HG03064 (cell line): Measurements from ENCODE around the gene TIGD4.

Experiments used
- ATAC-seq: cut with Tn5 transposase; IDR thresholded peaks from one replicate; pipeline ENCODE4 v1.9.1; 2021; ENCODE audit warnings: low read depth; ENCODE audit not compliant: unreplicated experiment

The TIGD4 gene

DNA sequence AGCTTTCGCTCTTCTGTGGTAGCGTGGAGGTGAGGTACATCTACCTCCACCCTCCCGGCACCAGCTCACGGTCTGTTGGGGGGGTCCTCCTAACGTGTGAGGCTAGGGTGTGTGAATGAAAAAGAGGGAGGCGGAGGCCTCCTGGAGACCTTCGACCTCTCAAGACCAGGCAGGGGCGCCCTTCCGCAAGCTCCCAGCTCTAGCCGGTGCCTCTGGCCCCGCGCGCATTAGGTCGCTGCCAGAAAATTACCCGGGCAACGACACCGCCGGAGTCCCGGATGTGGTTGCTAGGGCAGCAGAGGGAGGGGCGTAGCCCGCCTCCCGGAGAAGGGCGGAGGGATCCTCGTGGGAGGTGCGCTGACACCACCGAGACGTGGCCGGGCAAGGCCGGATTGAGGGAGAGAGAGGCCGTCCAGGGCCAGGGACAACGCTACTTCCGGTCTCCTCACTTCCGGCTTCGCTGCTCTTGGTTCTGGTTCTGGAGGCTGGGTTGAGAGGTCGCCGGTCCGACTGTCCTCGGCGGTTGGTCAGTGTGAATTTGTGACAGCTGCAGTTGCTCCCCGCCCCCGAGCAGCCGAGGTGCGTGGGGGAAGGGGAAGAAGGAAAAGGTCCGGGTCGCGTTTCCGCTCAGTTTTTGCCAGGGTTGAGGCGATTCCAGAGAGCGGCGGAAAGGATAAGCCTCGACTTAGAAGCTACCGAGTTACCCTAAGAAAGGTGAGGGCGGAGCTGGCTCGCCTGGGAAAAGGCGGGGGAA is at the start of gene TIGD4, which contains the start of gene ARFIP1:
TIGD4 (minus strand) TSS at position 218 of the 754 bp plus-strand sequence. CDS start 8,726 bp downstream, outside the sequence.
ARFIP1 (plus strand) TSS at position 442 of the 754 bp plus-strand sequence. CDS start 49,680 bp downstream, outside the sequence.
- peak; percentile 88 for ATAC-seq

DNA sequence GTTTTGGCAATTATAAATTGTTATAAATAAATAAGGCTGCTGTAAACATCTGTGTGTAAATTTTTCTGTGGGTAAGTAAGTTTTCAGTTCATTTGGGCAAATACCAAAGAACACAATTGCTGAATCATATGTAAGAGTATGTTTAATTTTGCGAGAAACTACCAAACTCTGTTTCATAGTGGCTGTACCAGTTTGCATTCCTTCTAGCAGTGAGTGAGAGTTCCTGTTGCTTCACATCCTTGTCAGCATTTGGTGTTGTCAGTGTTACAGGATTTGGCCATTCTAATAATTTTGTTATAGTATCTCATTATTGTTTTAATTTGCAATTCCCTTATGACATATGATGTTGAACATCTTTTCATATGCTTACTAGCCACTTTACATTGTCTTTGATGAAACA is 48.6 kb upstream of the TIGD4 start:
- no peak for ATAC-seq

DNA sequence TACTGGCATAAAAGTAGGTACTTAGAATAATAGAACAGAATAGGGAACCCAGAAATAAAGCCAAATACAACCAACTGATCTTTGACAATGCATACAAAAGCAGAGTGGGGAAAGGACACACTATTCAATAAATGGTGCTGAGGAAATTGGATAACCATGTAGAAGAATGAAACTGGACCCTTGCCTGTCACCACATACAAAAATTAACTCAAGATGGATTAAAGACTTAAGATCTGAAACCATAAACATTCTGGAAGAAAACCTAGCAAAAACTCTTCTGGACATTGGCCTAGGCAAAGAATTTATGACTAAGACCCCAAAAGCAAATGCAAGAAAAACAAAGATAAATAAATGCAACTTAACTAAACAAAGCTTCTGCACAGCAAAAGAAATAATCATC is 45.8 kb upstream of the TIGD4 start:
- ATAC-seq, result no peak

DNA sequence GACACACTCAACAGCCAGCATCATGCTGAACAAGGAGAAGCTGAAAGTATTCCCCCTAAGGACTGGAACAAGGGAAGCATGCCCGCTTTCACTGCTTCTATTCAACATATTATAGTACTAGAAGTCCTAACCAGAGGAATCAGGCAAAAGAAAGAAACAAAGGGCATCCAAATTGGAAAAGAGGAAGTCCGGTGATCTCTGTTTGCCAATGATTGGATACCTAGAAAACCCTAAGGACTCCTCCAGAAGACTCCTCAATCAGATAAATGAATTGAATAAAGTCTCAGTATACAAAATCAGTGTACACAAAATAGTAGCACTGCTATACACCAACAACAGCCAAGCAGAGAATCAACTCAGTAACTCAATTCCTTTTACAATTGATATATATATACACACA is 45.0 kb upstream of the TIGD4 start:
- no peak for ATAC-seq

DNA sequence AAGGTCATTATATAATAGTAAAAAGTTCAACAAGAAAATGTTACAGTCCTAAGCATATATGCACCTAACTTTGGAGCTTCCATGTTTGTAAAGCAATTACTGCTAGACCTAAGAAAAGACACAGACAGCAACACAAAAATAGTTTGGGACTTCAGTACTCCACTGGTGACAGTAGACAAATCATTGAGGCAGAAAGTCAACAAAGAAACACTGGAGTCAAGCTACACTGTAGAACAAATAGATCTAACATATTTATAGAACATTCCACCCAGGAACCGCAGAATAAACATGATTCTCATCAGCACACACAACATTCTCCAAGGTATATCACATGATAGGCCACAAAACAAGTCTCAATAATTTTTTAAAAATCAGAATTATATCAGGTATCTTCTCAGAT is 42.8 kb upstream of the TIGD4 start:
- ATAC-seq, result no peak

DNA sequence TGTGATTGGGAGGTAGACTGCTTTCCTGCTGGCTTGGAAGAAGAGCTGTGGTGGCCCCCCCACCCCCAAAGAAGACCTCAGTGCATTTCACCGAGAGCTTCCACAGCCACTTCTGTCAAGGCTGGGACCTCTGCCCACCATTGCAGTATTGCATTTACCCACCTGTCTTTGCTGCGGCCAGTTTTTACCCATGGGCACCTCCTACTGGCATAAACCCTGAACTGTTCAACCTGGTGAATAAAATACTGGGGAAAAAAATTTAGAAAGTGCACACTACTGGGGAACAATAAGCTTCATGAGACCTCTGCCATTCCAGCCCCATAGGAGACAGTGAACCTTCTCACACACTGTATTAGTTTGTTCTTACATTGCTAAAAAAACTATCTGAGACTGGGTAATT is 40.5 kb upstream of the TIGD4 start:
- ATAC-seq, result no peak

DNA sequence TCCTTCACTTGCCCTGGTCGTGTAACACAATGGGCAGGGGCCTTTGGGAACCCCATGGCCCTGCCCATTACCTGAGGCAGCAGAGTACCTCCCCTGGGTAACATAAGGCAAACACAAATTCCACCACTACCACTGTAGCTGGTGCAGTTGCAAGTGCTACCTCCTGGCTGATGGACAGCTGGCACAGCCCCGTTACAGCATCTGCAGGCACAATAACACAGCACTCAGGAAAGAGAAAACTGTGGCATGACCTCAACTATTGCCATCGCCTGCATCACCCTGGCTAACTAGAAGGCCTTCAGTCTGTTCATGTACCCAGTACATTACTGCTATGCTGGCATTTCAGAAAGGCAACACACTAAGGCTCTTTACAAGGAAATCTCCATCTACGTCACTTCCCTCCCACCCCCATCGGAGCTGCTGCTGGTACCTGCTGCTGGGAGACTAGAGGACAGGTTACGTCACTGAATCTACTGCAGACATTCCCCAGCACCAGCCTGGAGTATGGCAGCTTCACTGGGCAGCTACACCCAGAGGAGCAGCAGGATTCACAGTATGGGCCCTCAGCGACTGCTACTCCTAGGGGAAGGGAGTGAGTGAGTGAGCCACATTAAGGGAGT is 39.6 kb upstream of the TIGD4 start:
- no peak for ATAC-seq

DNA sequence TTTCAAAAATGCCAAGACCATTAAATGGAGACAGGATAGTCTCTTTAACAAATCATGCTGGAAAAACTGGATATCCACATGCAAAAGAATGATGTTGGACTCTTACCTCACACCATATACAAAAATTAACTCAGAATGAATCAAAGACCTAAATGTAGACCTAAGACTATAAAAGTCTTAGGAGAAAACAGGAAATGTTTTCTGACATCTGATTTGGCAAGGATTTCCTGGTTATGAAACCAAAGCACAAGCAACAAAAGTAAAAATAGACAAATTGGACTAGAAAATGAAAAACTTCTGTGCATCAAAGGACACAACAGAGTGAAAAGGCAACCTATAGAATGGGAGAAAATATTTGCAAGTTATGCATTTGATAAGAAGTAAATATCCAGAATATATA is 37.8 kb upstream of the TIGD4 start:
- ATAC-seq, result no peak

DNA sequence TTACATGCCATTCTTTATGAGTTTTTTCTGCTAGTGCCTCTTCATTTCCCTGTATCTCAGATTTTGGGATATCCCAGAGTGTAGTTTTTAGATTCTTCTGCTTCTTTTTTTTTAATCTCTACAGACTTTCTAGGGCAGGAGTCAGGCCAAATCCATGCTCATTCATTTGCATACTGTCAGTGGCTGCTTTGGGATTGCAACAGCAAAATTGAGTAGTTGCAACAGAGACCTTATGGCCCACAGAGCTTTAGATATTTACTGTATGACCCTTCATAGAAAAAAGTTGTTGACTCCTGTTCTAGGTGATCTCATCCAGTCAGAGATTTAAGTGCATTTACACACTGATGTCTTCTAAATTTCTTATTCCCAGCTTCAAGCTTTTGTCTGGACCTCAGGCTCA is 35.5 kb upstream of the TIGD4 start:
- no peak for ATAC-seq

DNA sequence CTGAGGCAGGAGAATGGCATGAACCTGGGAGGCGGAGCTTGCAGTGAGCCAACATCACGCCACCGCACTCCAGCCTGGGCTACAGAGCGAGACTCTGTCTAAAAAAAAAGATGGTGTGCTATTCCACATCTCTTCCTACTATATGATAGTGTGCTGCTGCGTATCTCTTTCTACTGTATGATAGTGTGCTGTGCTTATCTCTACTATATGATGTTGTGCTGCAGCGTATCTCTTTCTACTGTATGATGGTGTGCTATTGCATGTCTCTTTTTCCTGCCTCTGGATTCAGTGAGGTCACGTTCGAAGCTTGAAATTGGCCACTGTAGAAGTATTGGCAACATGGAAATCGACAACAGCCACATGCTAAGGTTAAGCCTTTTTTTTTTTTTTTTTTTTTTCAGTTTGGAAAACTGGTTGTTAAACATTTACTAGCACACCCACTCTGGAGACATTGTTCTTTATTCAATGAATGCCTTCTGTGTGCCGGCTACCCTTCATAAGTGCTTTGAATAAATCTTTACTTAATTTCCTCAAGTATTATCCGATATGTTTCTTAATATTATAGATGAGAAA is 31.3 kb upstream of the TIGD4 start:
- no peak for ATAC-seq

DNA sequence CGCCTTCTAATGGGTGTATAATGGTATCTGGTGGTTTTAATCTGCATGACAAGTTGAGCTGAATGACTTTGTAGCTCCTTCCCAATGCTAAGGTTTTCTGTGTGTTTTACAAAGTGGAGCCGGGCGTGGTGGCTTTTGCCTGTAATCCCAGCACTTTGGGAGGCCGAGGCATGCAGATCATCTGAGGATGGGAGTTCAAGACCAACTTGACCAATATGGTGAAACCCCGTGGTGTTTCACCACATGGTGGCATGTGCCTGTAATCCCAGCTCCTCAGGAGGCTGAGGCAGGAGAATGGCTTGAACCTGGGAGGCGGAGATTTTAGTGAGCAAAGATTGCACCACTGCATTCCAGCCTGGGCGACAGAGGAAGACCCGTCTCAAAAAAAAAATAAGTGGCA is 29.1 kb upstream of the TIGD4 start:
- ATAC-seq, result no peak

DNA sequence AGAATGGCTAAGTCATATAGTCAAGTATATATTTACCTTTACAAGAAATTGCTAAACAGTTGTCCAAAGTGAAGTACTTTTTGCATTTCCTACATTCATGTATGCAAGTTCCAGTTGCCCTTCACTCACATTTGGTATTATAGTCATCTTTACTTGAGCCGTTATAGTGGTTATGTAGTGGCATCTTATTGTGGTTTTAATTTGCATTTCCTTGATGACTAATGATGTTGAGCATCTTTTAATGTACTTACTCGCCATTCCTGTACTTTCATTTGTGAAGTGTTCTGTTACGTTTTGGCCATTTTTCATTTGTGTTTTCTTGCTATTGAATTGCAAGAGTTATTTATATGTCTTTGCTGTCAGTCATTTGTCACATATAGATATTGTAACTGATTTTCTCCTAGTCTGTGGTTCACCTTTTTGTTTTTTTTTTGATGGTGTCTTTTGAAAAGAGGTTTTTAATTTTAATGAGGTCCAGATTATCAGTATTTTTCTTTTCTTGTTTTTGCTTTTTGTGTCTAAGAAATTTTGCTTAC is 27.8 kb upstream of the TIGD4 start:
- no peak for ATAC-seq

DNA sequence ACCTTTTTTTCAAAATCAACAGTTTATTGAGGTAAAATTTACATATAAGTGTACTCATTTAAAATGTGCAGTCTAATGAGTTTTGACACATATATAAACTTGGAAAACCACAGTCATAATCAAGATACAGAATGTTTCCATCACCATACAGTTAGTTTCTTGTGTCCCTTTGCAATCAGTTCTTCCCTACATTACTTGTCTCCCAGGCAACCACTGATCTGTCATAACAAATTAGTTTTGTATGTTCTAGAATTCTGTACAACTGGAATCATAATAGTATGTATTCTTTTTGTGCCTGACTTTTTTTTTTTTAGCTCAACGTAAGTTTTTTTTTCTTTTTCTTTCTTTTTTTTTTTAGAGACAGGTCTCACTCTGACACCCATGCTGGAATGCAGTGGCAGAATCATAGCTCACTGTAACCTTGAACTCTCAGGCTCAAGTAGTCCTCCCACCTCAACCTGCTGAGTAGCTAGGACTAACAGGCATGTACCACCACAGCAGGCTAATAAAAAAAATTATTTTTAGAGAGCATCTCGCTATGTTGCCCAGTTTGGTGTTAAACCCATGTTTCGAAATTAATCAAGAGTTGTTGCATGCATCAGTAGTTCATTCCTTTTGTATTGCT is 27.1 kb upstream of the TIGD4 start:
- no peak for ATAC-seq

DNA sequence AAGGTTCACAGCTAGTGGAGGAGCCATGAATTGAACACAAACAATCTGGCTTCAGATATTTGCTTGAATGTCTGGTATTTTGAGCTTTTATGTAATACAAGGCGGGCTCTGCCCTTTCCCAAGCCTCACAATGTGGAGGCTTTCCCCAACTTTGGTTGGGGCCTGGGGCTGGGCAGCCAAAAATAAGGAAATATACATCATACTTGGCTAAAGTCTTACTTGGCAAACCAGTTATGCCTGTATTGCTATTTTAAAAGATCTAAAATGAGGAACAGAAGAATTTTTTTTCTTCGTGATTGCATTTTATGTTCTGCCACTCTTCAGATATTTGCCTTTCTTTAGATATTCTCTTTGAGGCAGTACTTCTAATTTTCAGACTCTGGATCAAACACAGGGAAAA is 26.3 kb upstream of the TIGD4 start:
- no peak for ATAC-seq

DNA sequence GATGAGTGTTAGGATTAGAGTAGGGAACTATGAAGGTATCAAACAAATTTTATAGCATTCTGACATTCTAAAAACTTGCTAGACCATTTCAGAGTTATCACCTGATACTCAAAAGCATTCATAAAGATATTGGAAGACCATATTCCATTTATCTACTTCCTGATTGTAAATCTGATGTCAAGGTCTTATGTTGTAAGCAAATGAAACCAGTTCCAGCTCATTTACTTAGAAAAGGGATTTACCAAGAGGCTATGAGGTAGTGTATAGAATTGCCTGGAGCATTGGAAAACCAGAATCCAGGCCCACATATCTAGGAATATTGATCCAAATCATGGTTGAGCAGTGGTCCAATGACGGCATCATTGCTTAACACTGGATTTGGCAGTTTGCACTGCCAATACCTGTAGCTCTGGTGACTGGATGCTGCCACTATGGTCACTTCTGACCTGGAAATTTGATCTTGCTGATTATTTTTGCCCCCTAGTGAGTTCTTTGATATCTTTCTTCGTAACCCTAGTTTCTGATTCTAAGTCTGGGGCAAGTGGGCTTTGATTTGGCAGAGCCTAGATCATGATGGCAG is 25.6 kb upstream of the TIGD4 start:
- no peak for ATAC-seq

DNA sequence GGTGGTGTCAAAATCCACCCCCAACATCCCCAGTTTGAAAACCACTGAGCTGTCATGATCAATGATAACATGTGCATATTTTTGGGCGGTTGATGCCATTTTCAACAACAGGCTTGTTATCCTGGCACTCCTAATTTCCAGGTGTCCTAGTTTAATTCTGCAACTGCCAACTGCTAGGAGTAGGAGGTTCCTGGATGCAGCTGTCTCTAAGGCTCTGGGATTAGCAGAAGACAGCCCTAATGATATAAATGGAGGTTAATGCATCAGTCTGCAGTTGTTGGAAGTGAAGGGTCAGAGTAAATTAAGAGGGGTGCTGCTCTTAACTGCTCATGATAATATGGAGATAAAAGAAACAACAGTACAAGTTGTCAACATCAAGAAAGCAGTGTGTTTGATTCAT is 24.0 kb upstream of the TIGD4 start:
- no peak for ATAC-seq

DNA sequence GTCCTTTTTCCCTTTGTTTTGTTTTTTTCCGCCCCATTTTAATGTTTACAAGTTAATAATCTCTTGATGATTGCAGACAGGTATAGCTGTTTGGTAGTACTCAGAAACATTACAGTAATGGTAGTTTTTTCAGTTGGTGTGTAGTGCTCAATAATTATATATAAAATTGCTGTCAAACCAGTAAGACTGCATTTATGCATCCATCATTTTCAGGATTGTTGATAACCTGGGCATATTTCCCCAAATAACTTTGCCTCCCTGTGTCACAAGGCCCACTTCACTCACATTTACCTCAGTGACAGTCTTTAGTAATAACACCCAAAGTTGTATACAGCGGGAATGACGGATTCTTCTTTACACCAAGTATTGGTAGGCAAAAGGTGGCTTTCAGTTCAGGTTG is 16.4 kb upstream of the TIGD4 start:
- ATAC-seq, result no peak

DNA sequence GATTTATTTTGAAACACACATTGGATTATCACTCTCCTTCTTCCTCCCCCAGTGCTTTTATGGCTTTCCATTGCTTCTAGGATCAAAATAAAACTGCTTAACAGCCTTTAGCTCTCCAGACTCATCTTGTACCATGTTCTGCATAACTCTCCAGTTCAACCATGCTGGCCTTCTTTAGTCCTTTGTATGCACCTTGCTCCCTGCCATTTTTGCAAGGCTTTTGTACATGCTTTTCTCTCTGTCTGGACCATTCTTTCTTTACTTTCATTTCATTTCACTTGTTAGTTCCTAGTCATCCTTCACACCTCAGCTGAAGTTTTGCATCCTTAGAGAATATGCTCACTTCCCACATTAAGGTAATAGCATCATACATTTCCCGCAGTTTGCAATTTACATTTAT is 7.1 kb upstream of the TIGD4 start:
- ATAC-seq, result no peak

DNA sequence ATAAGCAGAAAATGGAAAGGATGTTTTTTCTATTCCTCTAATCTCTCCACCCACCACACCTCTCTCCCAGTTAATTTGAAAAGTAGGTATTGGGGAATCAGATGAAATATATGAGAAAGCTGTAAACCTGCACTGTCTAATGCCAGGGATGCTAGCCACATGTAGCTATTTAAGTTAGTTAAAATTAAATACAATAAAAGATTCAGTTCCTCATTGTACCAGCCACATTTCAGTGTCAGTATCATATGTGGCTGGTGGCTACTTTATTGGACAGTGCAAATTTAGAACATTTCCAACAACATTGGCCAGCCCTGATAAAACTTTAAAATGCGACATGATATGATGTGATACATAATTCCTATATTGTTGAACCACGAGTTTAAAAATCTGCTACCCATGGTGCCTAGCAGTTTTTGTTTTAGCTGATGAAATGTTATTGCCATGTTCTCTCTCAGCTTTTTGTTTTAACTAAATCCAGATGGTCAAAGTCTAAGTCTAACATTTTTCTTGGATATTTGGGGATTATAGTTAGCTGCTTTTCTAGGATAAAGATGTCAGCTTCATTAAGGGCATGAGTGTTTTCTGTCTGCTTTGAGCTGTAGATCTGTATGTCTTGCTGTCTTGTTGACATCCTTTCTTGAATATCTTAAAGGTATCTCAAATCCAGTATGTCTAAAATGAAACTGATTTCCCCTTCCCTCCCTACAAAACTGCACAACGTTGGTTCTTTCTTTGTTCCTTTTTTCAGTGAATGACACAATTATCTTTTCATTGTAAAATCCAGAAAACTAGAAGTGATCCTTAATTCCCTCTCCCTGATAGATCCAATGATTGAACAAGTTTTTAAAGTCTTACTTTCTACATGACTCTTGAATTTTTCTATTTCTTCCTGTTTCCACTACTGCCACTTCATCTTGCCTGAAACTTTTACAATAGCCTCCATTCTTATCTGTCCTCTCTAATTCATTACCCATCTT is 6.4 kb upstream of the TIGD4 start:
- no peak for ATAC-seq
